Panc1 (cell line): ENCODE data around the gene TMEFF2.

ENCODE experiments used
- POLR2AphosphoS5 ChIP-seq: IDR thresholded peaks from 2 replicates; pipeline ENCODE4 v1.6.1; 2012; ENCODE audit warnings: mild to moderate bottlenecking, low read depth, low read length, moderate library complexity
- TF ChIP-seq, protein P1 (sequence below): fragments of 450-650 bp; IDR thresholded peaks from 2 replicates; pipeline ENCODE4 v1.5.1; 2017; ENCODE audit warnings: mild to moderate bottlenecking

DNA sequence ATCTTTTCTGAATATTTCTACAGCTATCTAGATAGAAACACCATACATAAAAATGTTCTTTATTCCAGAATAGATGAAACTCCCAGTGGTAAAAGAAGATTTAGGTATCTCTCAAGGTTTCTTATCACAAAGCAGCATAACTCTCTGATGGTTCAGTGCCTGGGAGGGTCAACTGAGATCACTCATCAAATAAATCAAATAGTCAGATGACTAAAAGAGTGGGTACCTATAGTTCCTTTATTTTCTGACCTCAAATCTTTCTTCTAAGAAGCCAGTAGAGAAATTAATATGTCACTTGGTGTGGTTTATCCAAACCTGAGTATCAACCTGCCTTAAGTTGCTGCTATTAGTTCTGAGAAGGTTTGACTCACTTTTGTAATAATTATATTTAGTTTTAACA is 120.9 kb downstream of the TMEFF2 start:
- TF ChIP-seq, protein P1, sequence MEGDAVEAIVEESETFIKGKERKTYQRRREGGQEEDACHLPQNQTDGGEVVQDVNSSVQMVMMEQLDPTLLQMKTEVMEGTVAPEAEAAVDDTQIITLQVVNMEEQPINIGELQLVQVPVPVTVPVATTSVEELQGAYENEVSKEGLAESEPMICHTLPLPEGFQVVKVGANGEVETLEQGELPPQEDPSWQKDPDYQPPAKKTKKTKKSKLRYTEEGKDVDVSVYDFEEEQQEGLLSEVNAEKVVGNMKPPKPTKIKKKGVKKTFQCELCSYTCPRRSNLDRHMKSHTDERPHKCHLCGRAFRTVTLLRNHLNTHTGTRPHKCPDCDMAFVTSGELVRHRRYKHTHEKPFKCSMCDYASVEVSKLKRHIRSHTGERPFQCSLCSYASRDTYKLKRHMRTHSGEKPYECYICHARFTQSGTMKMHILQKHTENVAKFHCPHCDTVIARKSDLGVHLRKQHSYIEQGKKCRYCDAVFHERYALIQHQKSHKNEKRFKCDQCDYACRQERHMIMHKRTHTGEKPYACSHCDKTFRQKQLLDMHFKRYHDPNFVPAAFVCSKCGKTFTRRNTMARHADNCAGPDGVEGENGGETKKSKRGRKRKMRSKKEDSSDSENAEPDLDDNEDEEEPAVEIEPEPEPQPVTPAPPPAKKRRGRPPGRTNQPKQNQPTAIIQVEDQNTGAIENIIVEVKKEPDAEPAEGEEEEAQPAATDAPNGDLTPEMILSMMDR, result no peak
- TF ChIP-seq POLR2AphosphoS5, result no peak
